Activated naive CD4-positive, alpha-beta T cell treated with Interleukin-2 at 50 U/mL for 16 hours (primary cell): ENCODE data around the gene ARHGEF7.
"Not testable (repeated sequence)": the region's sequence is repeated elsewhere in the genome, so short reads cannot be mapped to it uniquely, and the experiment has no call there.

ENCODE experiments used
- DNase-seq: peaks from one replicate; pipeline ENCODE4 v3.0.0-alpha.2; 2020

The ARHGEF7 gene

GRCh38 chr13:111230385-111230930 lies 115.3 kb downstream of the ARHGEF7 start:
- no peak for DNase-seq

- no peak for DNase-seq
These were observed 117.1 kb downstream of the ARHGEF7 start for GRCh38 chr13:111232191-111232590.

- DNase-seq = no peak
These were observed 118.0 kb downstream of the ARHGEF7 start for GRCh38 chr13:111233080-111233479.

DNA sequence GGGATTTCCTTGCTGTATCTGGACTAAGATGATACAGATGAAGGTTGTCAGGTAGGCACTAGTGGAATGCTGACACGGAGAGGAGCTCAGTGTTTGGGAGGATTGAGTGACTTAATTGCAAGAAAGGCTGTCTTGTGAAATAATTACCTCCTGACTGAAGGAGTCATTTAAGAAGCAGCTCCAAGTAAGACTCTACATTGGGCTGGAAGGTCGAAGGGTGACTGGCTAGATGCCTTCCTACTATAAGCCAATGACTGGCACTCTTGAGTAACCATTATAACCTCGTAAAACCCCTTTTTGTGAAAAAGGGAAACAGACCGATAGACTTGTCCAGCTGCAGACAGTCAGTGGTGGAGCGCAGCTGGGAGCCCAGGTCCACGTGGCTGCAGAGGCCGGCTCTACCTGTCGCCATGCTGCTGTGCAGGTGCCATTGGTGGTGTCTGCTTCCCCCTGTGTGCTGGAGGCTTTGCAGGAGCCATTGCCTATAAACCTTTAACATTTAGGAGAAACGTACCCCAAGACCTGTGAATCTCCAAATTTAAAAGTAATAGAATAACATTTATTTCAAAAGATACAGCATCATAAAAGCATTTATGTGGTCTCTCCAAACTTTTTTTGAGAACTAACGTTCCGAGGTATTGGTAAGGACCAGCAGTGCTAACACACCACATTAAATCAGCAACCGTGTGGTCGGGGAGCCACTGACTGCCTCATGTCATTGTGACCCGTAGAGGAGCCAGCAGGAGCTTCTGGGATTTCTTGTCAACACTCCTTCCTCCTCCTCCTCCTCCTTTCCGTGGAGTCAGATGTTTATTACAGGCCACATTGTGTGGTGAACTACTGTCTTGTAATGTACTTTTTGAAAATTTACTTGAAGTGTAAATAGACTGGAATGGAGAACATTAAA lies 124.9 kb downstream of the ARHGEF7 start:
- DNase-seq = no peak

DNA sequence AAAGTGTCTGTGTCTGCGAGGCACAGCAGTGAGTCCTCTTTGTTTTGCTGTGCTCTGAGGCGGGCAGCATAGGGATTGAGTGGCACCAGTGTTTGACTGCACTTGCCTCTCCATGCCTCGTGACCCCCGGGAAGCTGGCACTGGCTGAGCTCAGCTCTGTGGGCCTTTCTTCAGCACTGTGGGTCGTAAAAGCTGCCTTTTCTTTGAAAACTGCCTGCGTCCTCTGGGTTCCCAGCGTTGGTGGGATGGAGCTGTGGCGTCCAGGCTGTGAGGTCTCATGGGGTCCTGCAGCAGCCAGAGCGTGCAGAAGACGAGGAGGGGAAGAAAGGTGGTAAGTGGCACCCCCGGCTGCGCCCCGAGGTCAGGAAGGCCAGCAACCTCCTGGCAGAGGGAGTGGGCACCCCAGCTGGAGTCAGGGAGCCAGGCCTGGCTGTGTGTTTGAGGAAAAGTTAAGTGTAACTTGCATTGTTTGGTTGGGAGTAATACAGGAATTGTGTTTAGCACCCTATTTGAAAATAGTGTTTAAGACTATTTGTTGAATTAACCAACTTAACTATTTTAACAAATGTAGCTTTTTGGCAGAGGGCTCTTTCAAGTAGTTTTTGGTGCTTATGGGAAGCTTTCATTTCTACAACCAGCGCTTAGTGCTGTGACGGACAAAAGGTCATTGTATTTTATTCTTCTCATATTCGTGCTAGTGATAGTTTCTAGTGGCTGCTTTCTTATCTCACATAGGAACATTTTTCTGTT lies 126.1 kb downstream of the ARHGEF7 start:
- DNase-seq = no peak

DNA sequence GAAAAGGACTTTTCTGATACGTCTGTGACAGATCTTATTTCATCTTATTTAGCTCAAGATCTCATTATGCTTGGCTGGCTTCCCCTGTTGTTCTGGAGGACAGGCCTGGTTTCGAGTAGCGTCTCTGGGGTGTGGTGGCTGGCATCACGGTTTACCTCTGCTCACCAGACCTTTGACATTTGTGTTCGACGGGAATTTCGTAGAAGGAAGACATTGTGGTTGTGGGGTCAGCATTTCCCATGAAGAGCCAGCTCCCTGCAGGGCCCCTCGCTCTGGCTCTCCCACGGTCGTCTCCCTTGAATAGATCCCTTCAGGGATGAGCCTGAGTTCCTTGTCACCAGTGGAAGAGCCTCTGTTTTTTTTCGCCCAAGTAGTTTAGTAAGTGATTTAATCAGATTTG lies 126.8 kb downstream of the ARHGEF7 start:
- DNase-seq = no peak

GRCh38 chr13:111242585-111242984 lies 127.5 kb downstream of the ARHGEF7 start:
- no peak for DNase-seq

GRCh38 chr13:111243981-111244380 lies 128.9 kb downstream of the ARHGEF7 start:
- DNase-seq = no peak

DNA sequence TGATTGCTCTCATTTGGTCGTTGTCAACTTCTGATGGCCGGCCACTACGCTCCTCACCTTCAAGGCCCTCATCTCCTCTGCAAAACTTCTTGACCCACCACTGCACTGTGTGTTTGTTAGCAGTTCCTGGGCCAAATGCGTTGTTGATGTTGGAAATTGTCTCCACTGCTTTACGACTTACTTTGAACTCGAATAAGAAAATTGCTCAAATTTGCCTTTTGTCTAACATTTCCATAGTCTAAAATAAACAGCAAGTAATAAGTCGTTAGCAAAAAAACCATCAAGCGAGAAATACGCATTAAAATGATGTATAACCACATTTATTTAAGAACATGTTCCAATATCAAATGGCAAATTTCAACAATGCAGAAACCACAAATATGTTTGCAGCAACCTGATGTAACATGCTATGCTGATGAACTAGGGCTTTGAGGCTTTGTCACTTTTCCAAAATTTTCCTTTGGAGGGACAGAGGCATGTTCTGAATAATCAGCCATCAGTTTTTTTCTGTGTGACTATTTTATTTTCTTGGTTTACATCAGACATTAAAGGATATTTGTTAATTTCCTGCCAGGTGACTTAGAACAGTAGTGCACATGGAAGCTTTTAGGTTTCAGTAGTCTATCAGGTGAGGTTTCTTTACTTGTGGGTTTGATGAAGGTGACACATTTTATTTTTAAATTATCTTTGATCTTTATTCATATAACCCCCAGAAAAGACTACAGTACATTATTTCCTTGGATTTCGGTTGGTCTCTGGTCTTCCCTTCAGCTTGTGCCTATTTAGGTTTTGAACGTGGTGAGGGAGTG lies 130.7 kb downstream of the ARHGEF7 start:
- no peak for DNase-seq

DNA sequence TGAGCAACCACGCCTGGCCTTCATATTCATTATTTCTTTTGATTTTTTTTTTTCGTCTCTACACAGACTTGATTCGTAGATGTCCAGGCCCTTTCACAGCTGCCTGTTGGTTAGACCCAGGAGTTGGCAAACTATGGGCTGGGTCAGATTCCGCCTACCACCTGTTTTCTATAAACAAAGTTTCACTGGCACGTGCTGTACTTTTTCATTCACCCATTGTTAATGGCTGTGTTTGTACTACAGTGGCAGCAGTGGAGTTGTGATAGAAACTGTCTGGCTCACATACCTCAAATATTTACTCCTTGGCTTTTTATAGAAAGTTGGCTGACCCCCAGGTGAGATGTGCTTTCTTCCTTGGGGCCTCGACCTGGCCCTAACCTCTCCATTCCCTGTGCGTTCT lies 132.4 kb downstream of the ARHGEF7 start:
- no peak for DNase-seq

DNA sequence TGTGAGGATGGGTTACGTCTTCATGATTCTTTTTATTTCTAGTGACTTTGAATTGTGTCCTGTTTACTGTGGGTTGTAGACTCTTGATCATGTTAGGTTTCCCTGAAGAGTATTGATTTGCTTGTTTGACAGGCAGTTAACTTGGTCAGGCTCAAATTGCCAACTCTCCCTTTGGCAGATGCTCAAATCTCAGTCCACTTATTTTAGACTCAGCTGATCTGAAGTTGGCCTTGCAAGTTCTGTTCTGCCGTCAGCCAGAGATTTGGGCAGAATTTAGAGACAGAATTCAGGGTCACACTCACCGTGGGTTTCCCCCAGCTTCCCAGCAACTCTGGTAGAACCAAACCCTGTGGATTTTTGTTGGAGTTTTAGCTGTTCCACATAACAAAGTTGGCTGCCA lies 133.7 kb downstream of the ARHGEF7 start:
- no peak for DNase-seq

GRCh38 chr13:111249637-111250360 lies 134.7 kb downstream of the ARHGEF7 start:
- no peak for DNase-seq

GRCh38 chr13:111251646-111252445 lies 136.7 kb downstream of the ARHGEF7 start:
- DNase-seq = no peak

DNA sequence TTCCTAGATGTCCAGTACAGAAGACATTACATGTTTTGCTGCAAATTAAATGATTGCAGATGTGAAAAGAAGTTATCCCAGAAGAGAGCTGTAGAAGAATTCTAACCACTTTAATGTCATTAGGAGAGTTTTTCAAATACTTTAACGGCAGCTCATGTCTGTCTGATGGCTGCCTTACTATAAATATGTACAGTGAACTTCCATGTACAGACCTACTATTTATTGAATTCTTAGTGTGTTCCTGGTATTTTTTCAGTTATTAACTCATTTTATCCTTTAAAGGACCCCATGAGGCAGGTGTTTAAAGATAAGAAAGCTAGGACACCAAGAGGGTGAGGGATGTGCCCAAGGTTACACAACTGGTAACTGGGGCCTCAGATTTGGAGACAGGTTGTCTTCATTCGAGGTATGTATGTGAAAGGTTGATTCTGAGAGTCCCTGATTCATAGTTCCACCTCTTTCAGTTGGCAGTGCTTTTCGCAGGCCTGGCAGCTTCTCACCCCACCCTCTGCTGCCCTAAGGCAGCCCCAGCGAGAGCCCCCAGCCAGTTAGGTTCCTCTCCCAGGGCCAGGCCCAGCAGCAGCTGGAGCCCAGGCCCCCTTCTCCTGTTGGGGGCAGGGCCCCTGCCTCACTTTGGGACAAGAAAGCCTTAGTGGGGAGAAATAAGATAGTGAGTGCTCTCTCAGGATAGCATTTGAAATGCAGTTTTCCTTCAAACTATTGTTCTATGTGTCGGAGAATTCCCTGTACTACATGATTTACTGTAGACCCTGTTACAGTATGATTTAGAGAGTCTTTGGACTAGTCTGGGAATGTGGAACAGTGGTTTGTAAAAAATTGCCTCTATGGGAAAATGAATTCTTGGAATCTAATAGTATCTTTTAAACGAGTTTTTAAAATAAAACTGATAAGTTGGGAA lies 137.6 kb downstream of the ARHGEF7 start:
- no peak for DNase-seq

DNA sequence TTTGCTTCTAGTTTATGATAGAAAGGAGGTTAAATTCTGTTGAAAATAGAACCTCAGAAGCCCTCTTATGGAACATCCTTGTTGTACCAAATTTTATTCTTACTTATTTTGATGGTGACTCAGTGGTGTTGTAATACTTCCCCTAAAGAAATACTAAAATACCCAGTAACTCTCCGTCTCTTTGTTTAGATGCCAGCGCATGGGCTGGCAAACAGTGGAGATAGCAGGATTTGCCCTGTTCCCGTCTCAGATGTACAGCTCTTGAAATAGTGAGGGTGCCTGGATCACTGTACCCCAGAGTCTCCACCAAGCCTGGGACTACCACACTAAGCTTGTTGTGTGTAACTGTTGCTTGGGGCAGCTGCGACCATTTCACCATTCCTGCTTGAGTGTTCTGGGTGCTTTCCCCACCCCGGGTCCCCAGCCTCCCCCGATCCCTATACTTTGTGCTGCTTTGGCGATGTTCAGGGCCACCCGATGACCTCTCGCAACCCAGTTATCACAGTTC lies 138.3 kb downstream of the ARHGEF7 start:
- no peak for DNase-seq

DNA sequence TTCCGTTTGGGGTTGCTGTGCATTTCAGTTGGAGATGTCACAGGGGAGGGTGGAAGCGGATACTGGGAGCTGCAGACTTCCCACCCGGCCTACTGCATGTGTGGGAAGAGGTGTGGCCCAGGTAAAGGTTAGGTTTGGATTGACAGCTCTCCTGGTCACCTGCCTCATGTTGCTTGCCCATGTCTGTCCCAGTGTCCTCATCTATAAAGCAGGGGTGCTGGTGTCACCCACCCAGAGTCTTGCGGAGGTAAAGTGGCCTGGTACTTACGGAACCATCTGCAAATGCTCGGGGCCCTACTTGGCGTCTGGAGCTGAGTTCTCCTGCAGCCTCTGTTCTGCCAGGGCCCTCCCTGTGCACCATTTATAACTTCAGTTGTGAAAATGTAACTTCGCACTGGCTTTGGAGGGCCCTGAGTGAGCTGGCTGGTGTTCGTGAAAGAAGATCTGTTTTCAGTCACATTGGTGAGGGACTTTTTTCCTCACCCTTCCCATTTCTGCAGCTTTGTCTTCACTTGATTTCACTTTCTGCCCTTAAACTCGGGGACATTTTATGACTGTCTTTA lies 140.2 kb downstream of the ARHGEF7 start:
- DNase-seq = no peak

- DNase-seq = no peak
These were observed 141.3 kb downstream of the ARHGEF7 start for GRCh38 chr13:111256458-111256857.

GRCh38 chr13:111256946-111257345 lies 141.8 kb downstream of the ARHGEF7 start:
- no peak for DNase-seq

- DNase-seq = not testable (repeated sequence)
These were observed 142.8 kb downstream of the ARHGEF7 start for GRCh38 chr13:111257899-111258298.

DNA sequence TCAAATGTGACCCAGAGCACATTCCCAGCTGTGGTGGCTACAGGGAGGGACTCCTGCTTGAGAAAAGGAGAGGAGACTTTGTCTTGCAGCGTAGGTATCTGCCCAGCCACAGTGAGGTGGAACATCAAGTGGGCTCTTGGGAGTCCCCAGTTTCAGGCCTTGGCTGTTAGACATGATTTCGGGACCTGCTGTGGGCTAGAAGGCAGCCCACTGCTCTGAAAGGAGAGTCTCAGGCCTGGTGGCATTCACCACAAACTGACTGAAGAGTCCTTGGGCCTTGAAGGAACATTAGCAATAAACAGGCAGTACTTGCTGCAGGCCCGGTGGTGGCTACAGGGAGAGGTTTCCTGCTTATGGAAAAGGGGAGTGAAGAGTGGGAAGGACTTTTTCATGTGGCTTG lies 143.5 kb downstream of the ARHGEF7 start:
- no peak for DNase-seq
